ENCODE results near the gene EIF6. TPM values are rescaled to one million over a fixed set of nuclear protein-coding genes. Genes with fewer than 3 reads are reported as not detected.
A peak's percentile ranks its signal among the peaks of the same experiment; 100 is the strongest.

Gene EIF6
- total RNA-seq, 4 donors from 2014 or later = 69.5 to 110 (median 86.8) TPM

- Histone ChIP-seq H3K4me1 (peaks cover 0 to 16% (median 10%) of the 10 kb centered on the region in 4 donors), H3K27ac (no peak overlapping the region), H3K4me3 (no peak overlapping the region), H3K9me3 (no peaks in the 10 kb centered on the region), H3K27me3 (no peaks in the 10 kb centered on the region), H3K36me3 (peaks cover 0 to 28% (median 0%) of the 10 kb centered on the region in 3 donors)
- 88 to 94% methylated on average over 1 of the region's 1 CpG for WGBS, 2 donors
- DNase-seq (ENCODE audit: low spot score in 2 of 2) = no peak
- no peak for TF ChIP-seq POLR2A (IDR thresholded peaks at IDR 0.05)
- TF ChIP-seq EP300 (IDR thresholded peaks at IDR 0.05) = no peak
- TF ChIP-seq, protein P1, sequence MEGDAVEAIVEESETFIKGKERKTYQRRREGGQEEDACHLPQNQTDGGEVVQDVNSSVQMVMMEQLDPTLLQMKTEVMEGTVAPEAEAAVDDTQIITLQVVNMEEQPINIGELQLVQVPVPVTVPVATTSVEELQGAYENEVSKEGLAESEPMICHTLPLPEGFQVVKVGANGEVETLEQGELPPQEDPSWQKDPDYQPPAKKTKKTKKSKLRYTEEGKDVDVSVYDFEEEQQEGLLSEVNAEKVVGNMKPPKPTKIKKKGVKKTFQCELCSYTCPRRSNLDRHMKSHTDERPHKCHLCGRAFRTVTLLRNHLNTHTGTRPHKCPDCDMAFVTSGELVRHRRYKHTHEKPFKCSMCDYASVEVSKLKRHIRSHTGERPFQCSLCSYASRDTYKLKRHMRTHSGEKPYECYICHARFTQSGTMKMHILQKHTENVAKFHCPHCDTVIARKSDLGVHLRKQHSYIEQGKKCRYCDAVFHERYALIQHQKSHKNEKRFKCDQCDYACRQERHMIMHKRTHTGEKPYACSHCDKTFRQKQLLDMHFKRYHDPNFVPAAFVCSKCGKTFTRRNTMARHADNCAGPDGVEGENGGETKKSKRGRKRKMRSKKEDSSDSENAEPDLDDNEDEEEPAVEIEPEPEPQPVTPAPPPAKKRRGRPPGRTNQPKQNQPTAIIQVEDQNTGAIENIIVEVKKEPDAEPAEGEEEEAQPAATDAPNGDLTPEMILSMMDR (IDR thresholded peaks at IDR 0.05) = no peak
These were observed 27.7 kb upstream of the EIF6 start for GRCh38 chr20:35312318-35312717.

DNA sequence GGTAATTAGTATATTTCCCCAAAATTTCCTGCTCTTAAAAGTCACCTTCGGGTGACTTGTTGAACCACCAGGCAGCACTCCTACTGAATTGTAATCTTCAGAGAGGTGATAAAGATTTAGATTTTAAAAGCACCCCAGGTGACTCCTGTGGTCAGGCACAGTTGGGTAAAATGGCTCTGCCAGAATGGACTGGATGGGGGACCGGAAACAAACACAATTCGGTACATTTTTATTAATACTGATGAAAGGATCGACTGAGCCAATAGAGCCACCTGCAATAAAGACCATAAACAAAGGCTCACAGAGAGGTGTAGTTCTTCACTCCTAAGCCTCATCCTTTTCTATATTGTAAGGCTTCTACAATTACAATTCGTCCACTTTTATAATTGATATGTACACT lies 27.2 kb upstream of the EIF6 start:
- peaks cover 0 to 21% (median 15%) of the 10 kb centered on the region in 4 donors for H3K4me1 ChIP-seq
- H3K27ac ChIP-seq = no peak overlapping the region
- H3K27me3 ChIP-seq = no peaks in the 10 kb centered on the region
- no peak for DNase-seq (ENCODE audit: low spot score in 2 of 2)
- no peak overlapping the region for H3K4me3 ChIP-seq
- H3K9me3 ChIP-seq = no peaks in the 10 kb centered on the region
- 92 to 93% methylated on average over 5 of the region's 5 CpGs for WGBS, 2 donors
- no peak for TF ChIP-seq POLR2A (IDR thresholded peaks at IDR 0.05)
- TF ChIP-seq EP300 (IDR thresholded peaks at IDR 0.05) = no peak
- TF ChIP-seq, protein P1 (IDR thresholded peaks at IDR 0.05) = no peak
- H3K36me3 ChIP-seq = peaks cover 0 to 28% (median 0%) of the 10 kb centered on the region in 3 donors

DNA sequence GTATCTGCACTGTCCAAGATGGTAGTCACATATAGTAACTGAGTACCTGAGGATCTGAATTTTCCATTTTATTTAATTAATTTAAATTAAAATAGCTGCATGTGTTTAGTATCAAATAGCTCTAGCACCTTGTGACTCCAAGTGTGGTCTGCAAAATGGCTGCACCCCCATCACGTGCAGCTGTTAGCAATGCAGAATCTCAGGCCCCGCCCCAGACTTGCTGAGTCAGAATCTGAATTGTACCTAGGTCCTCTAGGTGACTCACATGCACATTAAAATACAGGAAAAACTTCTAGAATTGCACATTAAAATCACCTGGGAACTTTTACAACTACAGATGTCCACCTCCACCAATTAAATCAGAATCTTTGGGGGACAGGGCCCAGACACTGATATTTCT lies 26.8 kb upstream of the EIF6 start:
- no peaks in the 10 kb centered on the region for H3K9me3 ChIP-seq
- H3K4me3 ChIP-seq = no peak overlapping the region
- TF ChIP-seq, protein P1 (IDR thresholded peaks at IDR 0.05) = no peak
- TF ChIP-seq POLR2A (IDR thresholded peaks at IDR 0.05) (no peak), EP300 (IDR thresholded peaks at IDR 0.05) (no peak)
- peaks cover 0 to 24% (median 19%) of the 10 kb centered on the region in 4 donors for H3K4me1 ChIP-seq
- H3K27ac ChIP-seq = no peak overlapping the region
- H3K27me3 ChIP-seq = no peaks in the 10 kb centered on the region
- no peak for DNase-seq (ENCODE audit: low spot score in 2 of 2)
- H3K36me3 ChIP-seq = peaks cover 0 to 29% (median 0%) of the 10 kb centered on the region in 3 donors
- 90 to 97% methylated on average over 2 of the region's 2 CpGs for WGBS, 2 donors

- TF ChIP-seq EP300 (IDR thresholded peaks at IDR 0.05) (no peak), POLR2A (IDR thresholded peaks at IDR 0.05) (no peak)
- TF ChIP-seq, protein P1 (IDR thresholded peaks at IDR 0.05) = no peak
- peak overlapping the region; percentile 33 to 89 (median 71) for H3K27ac ChIP-seq
- H3K36me3 ChIP-seq = peaks cover 0 to 7% (median 0%) of the 10 kb centered on the region in 3 donors
- DNase-seq (ENCODE audit: low spot score in 2 of 2) = peak in 1 of 2 donors; percentile 29
- no peak overlapping the region for H3K4me3 ChIP-seq
- H3K27me3 ChIP-seq = no peaks in the 10 kb centered on the region
- no peaks in the 10 kb centered on the region for H3K9me3 ChIP-seq
- 39 to 46% methylated on average over 12 to 13 of the region's 13 CpGs for WGBS, 2 donors
- peaks cover 0 to 50% (median 22%) of the 10 kb centered on the region in 4 donors for H3K4me1 ChIP-seq
These were observed 23.4 kb upstream of the EIF6 start for GRCh38 chr20:35307666-35308653.

All from tibial nerve (tissue), 4 donors.